IMR-90 (cell line): Measurements from ENCODE around the gene SNTG2. TPM values are rescaled to one million over a fixed set of nuclear protein-coding genes. Genes with fewer than 3 reads are reported as not detected.

Source experiments
- ATAC-seq: fragments of 200-7000 bp; cut with Tn5 transposase; 2 replicates; pipeline ENCODE4 v1.9.1; 2020; ENCODE audit warnings: low read depth, mild to moderate bottlenecking, moderate library complexity
- BruUV-seq: library from RNA; stranded (reverse); fragments of 400-500 nt; replicated peaks from 2 replicates; lab custom pipeline; 2021; lab: Mats Ljungman, UMichigan
- CTCF ChIA-PET: fragments of 300-600 bp; formaldehyde crosslinking; extraction: SDS; loops from one replicate; lab custom pipeline; 2021; ENCODE audit warnings: antibody characterized with exemption; lab: Yijun Ruan, JAX
- POLR2A ChIA-PET: fragments of 300-600 bp; sonication (Branson Sonifier 250); formaldehyde crosslinking; loops from one replicate; lab custom pipeline; 2022; ENCODE audit warnings: antibody characterized with exemption; ENCODE audit not compliant: unreplicated experiment; lab: Charles Lee
- DNase-seq: peaks from one replicate; pipeline ENCODE4 v3.0.0; 2013
- H2AFZ ChIP-seq: replicated peaks from 2 replicates; pipeline ENCODE3; 2013; ENCODE audit warnings: low read length, mild to moderate bottlenecking; ENCODE audit not compliant: poor library complexity
- H2AK5ac ChIP-seq: 2 replicates; pipeline ENCODE4 v1.6.1; 2013; ENCODE audit warnings: low read depth, low read length, inconsistent platforms
- H2AK9ac ChIP-seq: replicated peaks from 2 replicates; pipeline ENCODE3; 2013; ENCODE audit warnings: mild to moderate bottlenecking, low read depth, low read length, moderate library complexity; ENCODE audit not compliant: poor library complexity
- H2BK120ac ChIP-seq: 2 replicates; pipeline ENCODE4 v1.6.1; 2013; ENCODE audit warnings: low read depth, low read length, inconsistent platforms
- H2BK15ac ChIP-seq: 3 replicates; pipeline ENCODE4 v1.6.1; 2013; ENCODE audit warnings: low read depth, low read length, inconsistent platforms
- H2BK20ac ChIP-seq: 2 replicates; pipeline ENCODE4 v1.6.1; 2013; ENCODE audit warnings: low read depth, mild to moderate bottlenecking, inconsistent platforms, low read length, moderate library complexity
- H2BK5ac ChIP-seq: 2 replicates; pipeline ENCODE4 v1.6.1; 2013; ENCODE audit warnings: mild to moderate bottlenecking, low read depth, low read length, inconsistent platforms; ENCODE audit not compliant: poor library complexity, severe bottlenecking
- H3K14ac ChIP-seq: replicated peaks from 2 replicates; pipeline ENCODE4 v1.6.1; 2013; ENCODE audit warnings: low read depth, low read length, inconsistent platforms
- H3K18ac ChIP-seq: 2 replicates; pipeline ENCODE4 v1.6.1; 2013; ENCODE audit warnings: low read depth, low read length, control low read depth
- H3K23ac ChIP-seq: 2 replicates; pipeline ENCODE4 v1.6.1; 2013; ENCODE audit warnings: low read depth, low read length, inconsistent platforms
- H3K27ac ChIP-seq: 2 replicates; pipeline ENCODE4 v1.5.1; 2013; ENCODE audit warnings: mild to moderate bottlenecking, control low read depth, low read length; ENCODE audit not compliant: insufficient read depth
- H3K27me3 ChIP-seq: 2 replicates; pipeline ENCODE4 v1.6.1; 2013; ENCODE audit warnings: low read length; ENCODE audit not compliant: control insufficient read depth, insufficient read depth
- H3K36me3 ChIP-seq: 2 replicates; pipeline ENCODE4 v1.6.1; 2013; ENCODE audit warnings: low read length, mixed read lengths; ENCODE audit not compliant: control insufficient read depth, insufficient read depth
- H3K4ac ChIP-seq: 2 replicates; pipeline ENCODE4 v1.6.1; 2013; ENCODE audit warnings: low read depth, low read length, inconsistent platforms
- H3K4me1 ChIP-seq: 2 replicates; pipeline ENCODE4 v1.6.1; 2013; ENCODE audit warnings: low read length, mixed read lengths; ENCODE audit not compliant: control insufficient read depth, insufficient read depth
- H3K4me2 ChIP-seq: 2 replicates; pipeline ENCODE4 v1.6.1; 2013; ENCODE audit warnings: low read depth, mild to moderate bottlenecking, control low read depth, low read length, moderate library complexity
- H3K4me3 ChIP-seq: 2 replicates; pipeline ENCODE4 v1.5.1; 2013; ENCODE audit warnings: low read depth, mild to moderate bottlenecking, control low read depth, low read length, moderate library complexity; ENCODE audit not compliant: insufficient read depth
- H3K56ac ChIP-seq: 2 replicates; pipeline ENCODE4 v1.6.1; 2013; ENCODE audit warnings: low read length, inconsistent platforms; ENCODE audit not compliant: insufficient read depth; ENCODE audit errors: extremely low read depth
- H3K79me1 ChIP-seq, 2 experiments: 2 replicates each; pipeline ENCODE4 v1.6.1; 2013; ENCODE audit warnings: low read length in 2 of 2, inconsistent platforms in 1 of 2, low read depth in 1 of 2
- H3K9ac ChIP-seq: 2 replicates; pipeline ENCODE4 v1.6.1; 2013; ENCODE audit warnings: low read depth, low read length, control low read depth
- H3K9me1 ChIP-seq: 2 replicates; pipeline ENCODE4 v1.6.1; 2013; ENCODE audit warnings: low read length, inconsistent platforms; ENCODE audit not compliant: insufficient read depth
- H3K9me3 ChIP-seq: 2 replicates; pipeline ENCODE4 v1.6.1; 2013; ENCODE audit warnings: low read length; ENCODE audit not compliant: control insufficient read depth, insufficient read depth
- H4K20me1 ChIP-seq: 2 replicates; pipeline ENCODE4 v1.6.1; 2013; ENCODE audit warnings: low read length, inconsistent platforms; ENCODE audit not compliant: insufficient read depth
- H4K5ac ChIP-seq: 2 replicates; pipeline ENCODE4 v1.6.1; 2013; ENCODE audit warnings: mild to moderate bottlenecking, low read depth, low read length, control low read depth
- H4K8ac ChIP-seq, 2 experiments: 2 replicates each; pipeline ENCODE4 v1.6.1; 2013; ENCODE audit warnings: low read depth in 2 of 2, low read length in 2 of 2, control low read depth in 1 of 2, inconsistent platforms in 1 of 2
- H4K91ac ChIP-seq: 2 replicates; pipeline ENCODE4 v1.6.1; 2013; ENCODE audit warnings: low read depth, low read length, inconsistent platforms; ENCODE audit not compliant: insufficient read depth
- CEBPB ChIP-seq: IDR thresholded peaks from 2 replicates; pipeline ENCODE4 v1.6.1; 2012; ENCODE audit warnings: low read depth, low read length, improper control_type of control experiment
- CHD1 ChIP-seq: IDR thresholded peaks from 2 replicates; pipeline ENCODE4 v1.6.1; 2012; ENCODE audit warnings: low read depth, low read length, improper control_type of control experiment
- CTCF ChIP-seq: conservative IDR thresholded peaks from 2 replicates; pipeline ENCODE4 v1.5.1; 2012; ENCODE audit warnings: mild to moderate bottlenecking, low read depth, low read length, improper control_type of control experiment
- FOS ChIP-seq: fragments of 150-350 bp; IDR thresholded peaks from 2 replicates; pipeline ENCODE4 v1.6.1; 2016; ENCODE audit warnings: low read depth, low read length
- MAFK ChIP-seq: IDR thresholded peaks from 2 replicates; pipeline ENCODE4 v1.6.1; 2012; ENCODE audit warnings: low read depth, low read length, improper control_type of control experiment
- MAZ ChIP-seq: IDR thresholded peaks from 2 replicates; pipeline ENCODE4 v1.6.1; 2012; ENCODE audit warnings: low read depth, mild to moderate bottlenecking, low read length, improper control_type of control experiment, moderate library complexity, borderline replicate concordance
- MXI1 ChIP-seq: IDR thresholded peaks from 2 replicates; pipeline ENCODE4 v1.6.1; 2012; ENCODE audit warnings: low read depth, mild to moderate bottlenecking, low read length, moderate library complexity, borderline replicate concordance
- POLR2A ChIP-seq: IDR thresholded peaks from 2 replicates; pipeline ENCODE4 v1.6.1; 2012; ENCODE audit warnings: mild to moderate bottlenecking, low read depth, low read length
- RAD21 ChIP-seq: IDR thresholded peaks from 2 replicates; pipeline ENCODE4 v1.6.1; 2012; ENCODE audit warnings: low read length, improper control_type of control experiment
- RCOR1 ChIP-seq: IDR thresholded peaks from 2 replicates; pipeline ENCODE4 v1.6.1; 2012; ENCODE audit warnings: mild to moderate bottlenecking, low read length, improper control_type of control experiment; ENCODE audit not compliant: insufficient replicate concordance
- RFX5 ChIP-seq: IDR thresholded peaks from 2 replicates; pipeline ENCODE4 v1.8.0; 2012; ENCODE audit warnings: low read depth, mild to moderate bottlenecking, low read length, moderate library complexity
- SMC3 ChIP-seq: fragments of 150-350 bp; IDR thresholded peaks from 2 replicates; pipeline ENCODE4 v1.6.1; 2016; ENCODE audit warnings: low read depth, mild to moderate bottlenecking, antibody characterized with exemption, low read length, moderate library complexity
- USF2 ChIP-seq: fragments of 150-350 bp; IDR thresholded peaks from 2 replicates; pipeline ENCODE4 v1.6.1; 2017; ENCODE audit warnings: mild to moderate bottlenecking, antibody characterized with exemption, low read length, low read depth
- WGBS, 2 experiments: methylation state at CpG; one replicate each; pipeline versions ENCODE4 v1.1.5 to v1.1.7; 2013; ENCODE audit warnings: missing lambda C conversion rate in 2 of 2; ENCODE audit not compliant: insufficient read length in 1 of 2; ENCODE audit errors: extremely low coverage in 2 of 2; 5-methylcytosine and 5-hydroxymethylcytosine counted together
- dilution Hi-C: fragments of 300-500 bp; cut with HindIII; formaldehyde crosslinking; loops from one replicate; pipeline ENCODE4 v1.14.3; 2018; ENCODE audit warnings: low sequenced_read_pairs; ENCODE audit not compliant: unreplicated experiment
- in situ Hi-C: fragments of 300-500 bp; cut with MboI; formaldehyde crosslinking; loops from 3 replicates; pipeline ENCODE4 v1.14.3; 2019; ENCODE audit warnings: low sequenced_read_pairs, inconsistent platforms, mixed read lengths
- intact Hi-C: fragments of 100-400 bp; cut with micrococcal nuclease; formaldehyde crosslinking; loops from 2 replicates; pipeline ENCODE4 v1.10.0; 2022
- polyA plus RNA-seq, 3 experiments: library from polyadenylated mRNA; depleted of rRNA; stranded (reverse); fragments of >200 nt; gene quantifications; 2 replicates each; pipeline ENCODE4 v1.2.3, GENCODE V29; 2012; ENCODE audit warnings: low replicate concordance in 1 of 3
- total RNA-seq: library from RNA; depleted of rRNA; stranded (reverse); fragments of >200 nt; gene quantifications from 2 replicates; pipeline ENCODE4 v1.2.3, GENCODE V29; 2012
- TF ChIP-seq, protein P1 (sequence below): fragments of 150-350 bp; IDR thresholded peaks from 2 replicates; pipeline ENCODE4 v1.6.1; 2016; ENCODE audit warnings: low read depth, mild to moderate bottlenecking, low read length, moderate library complexity, borderline replicate concordance

SNTG2 gene
- total and polyA plus RNA-seq, 2 of the 4 experiments (the other 2 are of a cell fraction) = under 0.01 to 0.17 TPM

DNA sequence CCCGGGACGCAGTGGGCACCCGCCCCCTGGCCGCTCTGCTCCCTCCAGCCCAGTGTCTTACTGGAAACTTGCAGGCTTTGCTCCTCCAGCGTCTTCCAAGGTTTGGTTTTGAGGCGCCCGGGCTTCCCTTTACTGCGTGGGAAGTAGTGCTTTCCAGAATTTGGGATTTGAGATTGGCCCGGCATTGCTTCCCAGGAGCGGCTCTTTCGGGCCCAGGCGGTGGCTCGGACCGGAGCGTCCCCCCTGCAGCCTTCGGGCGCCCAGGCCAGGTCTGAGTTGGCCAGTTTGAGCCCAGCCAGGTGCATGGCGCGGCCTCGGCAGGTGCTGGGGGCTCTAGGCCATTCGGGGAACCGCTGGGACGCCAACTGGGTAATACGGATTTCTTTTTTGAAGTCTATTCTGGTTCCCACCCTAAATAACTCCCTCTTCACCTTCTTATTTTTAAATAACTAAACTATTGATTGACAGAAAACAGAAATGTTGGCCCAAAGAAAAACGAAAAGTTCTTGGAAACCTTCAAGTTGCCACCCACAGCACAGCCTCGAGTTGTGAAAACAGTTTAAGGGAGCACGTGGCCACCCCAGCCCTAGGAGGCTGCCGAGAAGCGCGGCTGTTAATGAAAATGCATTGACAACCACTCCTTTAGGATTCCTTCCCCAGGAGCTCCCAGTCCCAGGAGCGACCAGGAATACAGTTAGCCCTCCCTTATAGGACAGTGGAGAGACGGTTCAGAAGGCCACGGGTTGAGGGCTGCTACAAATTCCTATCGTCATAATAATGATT is 766 bp downstream of the SNTG2 start:
- Histone ChIP-seq H2AK9ac (no peak overlapping the region), H2BK15ac (no peak overlapping the region), H4K5ac (no peak overlapping the region), H3K9ac (no peak overlapping the region), H3K56ac (no peak overlapping the region), H2BK20ac (no peak overlapping the region), H3K9me3 (no peaks in the 10 kb centered on the region), H3K4me3 (no peak overlapping the region), H3K79me1 (no peaks in the 10 kb centered on the region), H3K18ac (no peak overlapping the region), H4K8ac (no peak overlapping the region), H2AFZ (no peak overlapping the region), H3K4me1 (no peaks in the 10 kb centered on the region), H3K14ac (no peak overlapping the region), H3K4ac (no peak overlapping the region), H2BK5ac (no peak overlapping the region), H3K36me3 (no peaks in the 10 kb centered on the region), H3K9me1 (no peaks in the 10 kb centered on the region), H3K23ac (no peak overlapping the region), H3K27me3 (peaks cover 28% of the 10 kb centered on the region), H2BK120ac (no peak overlapping the region), H3K27ac (no peak overlapping the region), H2AK5ac (no peak overlapping the region), H4K91ac (no peak overlapping the region), H3K4me2 (no peak overlapping the region), H4K20me1 (no peaks in the 10 kb centered on the region)
- POLR2A ChIA-PET = no interaction called here
- CTCF ChIA-PET = no interaction called here
- DNase-seq (no peak), ATAC-seq (no peak)
- in situ Hi-C loops (no loop called here), intact Hi-C loops (loop anchor here (5.0 to 10.0 kb wide), 3 partner anchors 181 to 274 kb away; partner anchors contain the start of gene TMEM18), dilution Hi-C loops (no loop called here)
- 12% methylated on average over 8 of the region's 34 CpGs; no CpG with 5 or more reads in 1 of the 2 experiments for whole genome bisulfite sequencing, 2 experiments
- no peak for TF ChIP-seq RAD21
- no peak for TF ChIP-seq USF2
- no peak for TF ChIP-seq RCOR1
- TF ChIP-seq CHD1 = no peak
- TF ChIP-seq, protein P1, sequence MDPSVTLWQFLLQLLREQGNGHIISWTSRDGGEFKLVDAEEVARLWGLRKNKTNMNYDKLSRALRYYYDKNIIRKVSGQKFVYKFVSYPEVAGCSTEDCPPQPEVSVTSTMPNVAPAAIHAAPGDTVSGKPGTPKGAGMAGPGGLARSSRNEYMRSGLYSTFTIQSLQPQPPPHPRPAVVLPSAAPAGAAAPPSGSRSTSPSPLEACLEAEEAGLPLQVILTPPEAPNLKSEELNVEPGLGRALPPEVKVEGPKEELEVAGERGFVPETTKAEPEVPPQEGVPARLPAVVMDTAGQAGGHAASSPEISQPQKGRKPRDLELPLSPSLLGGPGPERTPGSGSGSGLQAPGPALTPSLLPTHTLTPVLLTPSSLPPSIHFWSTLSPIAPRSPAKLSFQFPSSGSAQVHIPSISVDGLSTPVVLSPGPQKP = no peak
- no peak for TF ChIP-seq FOS
- TF ChIP-seq SMC3 = no peak
- TF ChIP-seq CEBPB = no peak
- TF ChIP-seq MAZ = no peak
- TF ChIP-seq RFX5 = no peak
- no peak for TF ChIP-seq CTCF
- TF ChIP-seq MAFK = no peak
- TF ChIP-seq POLR2A = no peak
- no peak for TF ChIP-seq MXI1
- BruUV-seq = no TSS peak
